Measurements from ENCODE around the gene GPR132. TPM values are rescaled to one million over a fixed set of nuclear protein-coding genes. Genes with fewer than 3 reads are reported as not detected.

The GPR132 gene
- total and polyA plus RNA-seq, 2 donors (not counting 1 experiment from before 2014, with no cell fraction given) = 38.6 to 54.5 TPM

GRCh38 chr14:105060751-105061427, 4.3 kb downstream of the GPR132 start:
- Mint-ChIP-seq H3K4me3 (peak overlapping the region; percentile 90), H3K27ac (peak overlapping the region; percentile 96), H3K4me1 (peaks cover 72% of the 10 kb centered on the region), H3K27me3 (no peaks in the 10 kb centered on the region), H3K9me3 (ENCODE audit: insufficient read depth) (no peaks in the 10 kb centered on the region)
- no peaks in the 10 kb centered on the region for H3K9me3 ChIP-seq (ENCODE audit: control extremely low read depth in 1 of 3, control insufficient read depth in 2 of 3, insufficient read depth in 1 of 3, low read length in 2 of 3)
- no peak overlapping the region for H2AFZ ChIP-seq (ENCODE audit: insufficient read depth, low read depth, low read length, poor library complexity, severe bottlenecking)
- H3K27me3 ChIP-seq (replicated peaks in 1 of 4; ENCODE audit: control extremely low read depth in 1 of 4, control insufficient read depth in 3 of 4, insufficient read depth in 4 of 4, low read length in 3 of 4) = no peaks in the 10 kb centered on the region
- peak; percentile 6 for ATAC-seq (ENCODE audit: low read depth)
- peak overlapping the region; percentile 8 to 100 (median 54) for H3K4me3 ChIP-seq (ENCODE audit: control extremely low read depth in 1 of 5, extremely low read depth in 1 of 5, insufficient read depth in 1 of 5, low read depth in 2 of 5, low read length in 4 of 5)
- peaks cover 72% of the 10 kb centered on the region for H4K20me1 ChIP-seq (ENCODE audit: control insufficient read depth, insufficient read depth, low read length, poor library complexity, severe bottlenecking)
- ChIA-PET CTCF (interaction anchor here (1.2 to 11.9 kb wide), 8 partner anchors 11 to 165 kb away, joined by 3 to 192 read pairs (median 6); no protein-coding TSS in a partner anchor), POLR2A (interaction anchor here (0.6 to 1.7 kb wide), 3 partner anchors 10 to 75 kb away, joined by 3 to 9 read pairs (median 4); partner anchors contain the start of gene CLBA1)
- TF ChIP-seq, protein P1, sequence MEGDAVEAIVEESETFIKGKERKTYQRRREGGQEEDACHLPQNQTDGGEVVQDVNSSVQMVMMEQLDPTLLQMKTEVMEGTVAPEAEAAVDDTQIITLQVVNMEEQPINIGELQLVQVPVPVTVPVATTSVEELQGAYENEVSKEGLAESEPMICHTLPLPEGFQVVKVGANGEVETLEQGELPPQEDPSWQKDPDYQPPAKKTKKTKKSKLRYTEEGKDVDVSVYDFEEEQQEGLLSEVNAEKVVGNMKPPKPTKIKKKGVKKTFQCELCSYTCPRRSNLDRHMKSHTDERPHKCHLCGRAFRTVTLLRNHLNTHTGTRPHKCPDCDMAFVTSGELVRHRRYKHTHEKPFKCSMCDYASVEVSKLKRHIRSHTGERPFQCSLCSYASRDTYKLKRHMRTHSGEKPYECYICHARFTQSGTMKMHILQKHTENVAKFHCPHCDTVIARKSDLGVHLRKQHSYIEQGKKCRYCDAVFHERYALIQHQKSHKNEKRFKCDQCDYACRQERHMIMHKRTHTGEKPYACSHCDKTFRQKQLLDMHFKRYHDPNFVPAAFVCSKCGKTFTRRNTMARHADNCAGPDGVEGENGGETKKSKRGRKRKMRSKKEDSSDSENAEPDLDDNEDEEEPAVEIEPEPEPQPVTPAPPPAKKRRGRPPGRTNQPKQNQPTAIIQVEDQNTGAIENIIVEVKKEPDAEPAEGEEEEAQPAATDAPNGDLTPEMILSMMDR (IDR thresholded peaks at IDR 0.05) = no peak
- TF ChIP-seq EZH2 (IDR thresholded peaks at IDR 0.05; ENCODE audit: borderline replicate concordance, insufficient read depth, low read depth, low read length, poor library complexity, severe bottlenecking) = no peak
- peak overlapping the region; percentile 72 for H3K9ac ChIP-seq (ENCODE audit: low read length)
- H3K4me1 ChIP-seq (ENCODE audit: control insufficient read depth in 2 of 2, insufficient read depth in 2 of 2, low read length in 2 of 2) = peaks cover 59 to 71% of the 10 kb centered on the region in 2 donors
- H3K4me2 ChIP-seq (replicated peaks; ENCODE audit: low read depth, low read length, poor library complexity, severe bottlenecking) = peak overlapping the region; percentile 97
- DNase-seq = peak; percentile 70
- WGBS (ENCODE audit: insufficient coverage) = under 1% methylated on average over 30 of the region's 30 CpGs
- intact Hi-C loops (cut with micrococcal nuclease) = loop anchor here (10.0 kb wide), 1 partner anchor 424 kb away; the partner anchor contains the start of gene CRIP1
- peaks cover 0 to 28% of the 10 kb centered on the region in 2 experiments for H3K36me3 ChIP-seq (replicated peaks in 1 of 2; ENCODE audit: control extremely low read depth in 1 of 2, control insufficient read depth in 1 of 2, extremely low read depth in 1 of 2, insufficient read depth in 2 of 2, low read length in 1 of 2)
- peak overlapping the region; percentile 74 to 98 for H3K27ac ChIP-seq (ENCODE audit: low read length in 2 of 2)
- peaks cover 88% of the 10 kb centered on the region for H3K79me2 ChIP-seq (ENCODE audit: control insufficient read depth, insufficient read depth, low read length)
